ENCODE measurements around the gene CYP24A1. TPM values are rescaled to one million over a fixed set of nuclear protein-coding genes. Genes with fewer than 3 reads are reported as not detected.

CYP24A1 gene
- total and polyA plus RNA-seq, 2 donors (not counting 3 experiments of a cell fraction or from before 2014, with no cell fraction given): not detected

DNA sequence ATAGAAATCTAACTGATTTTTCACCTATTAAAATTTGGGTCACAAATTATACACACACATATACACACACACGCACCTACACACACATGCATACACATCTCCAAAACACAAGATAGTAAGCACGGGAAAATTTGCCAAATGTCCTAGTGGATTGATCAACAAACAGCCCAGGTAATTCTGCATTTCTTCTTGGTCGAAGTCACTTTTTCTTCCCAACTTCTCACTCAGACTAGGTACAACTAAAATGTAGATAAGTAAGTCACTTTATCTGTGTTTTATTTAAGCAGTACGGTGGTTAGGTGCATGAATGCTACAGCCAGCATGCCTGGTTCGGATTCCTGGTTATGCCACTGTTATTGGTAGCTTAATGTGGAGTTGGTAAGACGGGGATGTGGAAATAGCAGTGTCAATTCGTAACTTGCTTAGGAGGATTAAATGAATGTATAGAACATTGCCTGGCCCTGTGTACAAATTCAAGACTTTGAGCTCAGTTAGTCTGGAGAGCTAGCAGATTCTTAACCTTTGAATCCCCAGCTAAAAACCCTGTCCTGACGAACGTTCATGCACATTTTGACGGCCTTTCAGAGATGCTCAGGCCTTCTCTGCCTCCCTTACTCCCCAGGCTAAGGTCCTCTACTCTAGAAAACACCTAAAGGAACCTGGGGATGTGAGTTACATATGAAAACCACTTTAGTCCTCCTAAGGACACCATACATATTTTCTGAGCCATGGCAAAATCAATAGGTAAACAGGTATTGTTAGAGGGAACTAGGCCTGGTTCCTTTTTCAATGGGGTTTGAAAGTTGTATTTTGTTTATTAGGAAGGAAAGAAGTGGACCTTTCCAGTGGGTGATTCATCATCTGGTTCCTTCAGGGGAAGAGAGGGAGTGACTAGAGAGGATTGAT is 50.9 kb downstream of the CYP24A1 start:
- H3K9me3 ChIP-seq (replicated peaks; ENCODE audit: control insufficient read depth, insufficient read depth, low read length): no peaks in the 10 kb centered on the region
- BruUV-seq (replicated peaks): no TSS peak
- POLR2A ChIA-PET: no interaction called here
- no peaks in the 10 kb centered on the region for H3K4me1 ChIP-seq (ENCODE audit: control insufficient read depth, extremely low read depth, insufficient read depth, low read length)
- no peaks in the 10 kb centered on the region for H3K79me2 ChIP-seq (ENCODE audit: control insufficient read depth, insufficient read depth, low read length)
- no peak for DNase-seq (ENCODE audit: low read depth, low spot score)
- no peaks in the 10 kb centered on the region for H4K20me1 ChIP-seq (replicated peaks; ENCODE audit: control insufficient read depth, extremely low read depth, insufficient read depth, low read length)
- peak; percentile 18 for FAIRE-seq
- H3K27me3 ChIP-seq (ENCODE audit: control insufficient read depth in 2 of 2, insufficient read depth in 2 of 2, low read length in 2 of 2): no peaks in the 10 kb centered on the region
- TF ChIP-seq FOS (IDR thresholded peaks at IDR 0.05; ENCODE audit: borderline replicate concordance, insufficient read depth, low read length): no peak
- dilution Hi-C loops (cut with MboI; ENCODE audit: extremely low pct_ligation_motif_present, low sequenced_read_pairs) (no loop called here), intact Hi-C loops (cut with micrococcal nuclease) (no loop called here)
- no peak overlapping the region for H2AFZ ChIP-seq (ENCODE audit: low read depth, low read length)
- CTCF ChIA-PET: no interaction called here
- H3K9ac ChIP-seq (replicated peaks; ENCODE audit: extremely low read depth, insufficient read depth, low read length): no peak overlapping the region
- H3K4me3 ChIP-seq (replicated peaks in 1 of 3; ENCODE audit: insufficient read depth in 1 of 3, low read depth in 1 of 3, low read length in 3 of 3): no peak overlapping the region
- H3K27ac ChIP-seq (ENCODE audit: insufficient read depth, low read depth, low read length): no peak overlapping the region
- no peak overlapping the region for H3K4me2 ChIP-seq (ENCODE audit: insufficient read depth, low read length)
- no peaks in the 10 kb centered on the region for H3K9me1 ChIP-seq (replicated peaks; ENCODE audit: control insufficient read depth, extremely low read depth, insufficient read depth, low read length)
- no peaks in the 10 kb centered on the region for H3K36me3 ChIP-seq (ENCODE audit: control insufficient read depth in 2 of 2, extremely low read depth in 1 of 2, insufficient read depth in 2 of 2, low read length in 2 of 2)

- no peak overlapping the region for H2AFZ ChIP-seq (ENCODE audit: low read depth, low read length)
- no peaks in the 10 kb centered on the region for H3K9me1 ChIP-seq (replicated peaks; ENCODE audit: control insufficient read depth, extremely low read depth, insufficient read depth, low read length)
- no TSS peak for BruUV-seq (replicated peaks)
- H4K20me1 ChIP-seq (replicated peaks; ENCODE audit: control insufficient read depth, extremely low read depth, insufficient read depth, low read length): no peaks in the 10 kb centered on the region
- FAIRE-seq: no peak
- H3K9ac ChIP-seq (replicated peaks; ENCODE audit: extremely low read depth, insufficient read depth, low read length): no peak overlapping the region
- H3K27me3 ChIP-seq (ENCODE audit: control insufficient read depth in 2 of 2, insufficient read depth in 2 of 2, low read length in 2 of 2): no peaks in the 10 kb centered on the region
- dilution Hi-C loops (cut with MboI; ENCODE audit: extremely low pct_ligation_motif_present, low sequenced_read_pairs) (no loop called here), intact Hi-C loops (cut with micrococcal nuclease) (no loop called here)
- H3K4me1 ChIP-seq (ENCODE audit: control insufficient read depth, extremely low read depth, insufficient read depth, low read length): no peaks in the 10 kb centered on the region
- H3K27ac ChIP-seq (ENCODE audit: insufficient read depth, low read depth, low read length): no peak overlapping the region
- no peaks in the 10 kb centered on the region for H3K9me3 ChIP-seq (replicated peaks; ENCODE audit: control insufficient read depth, insufficient read depth, low read length)
- H3K4me2 ChIP-seq (ENCODE audit: insufficient read depth, low read length): no peak overlapping the region
- H3K79me2 ChIP-seq (ENCODE audit: control insufficient read depth, insufficient read depth, low read length): no peaks in the 10 kb centered on the region
- no peaks in the 10 kb centered on the region for H3K36me3 ChIP-seq (ENCODE audit: control insufficient read depth in 2 of 2, extremely low read depth in 1 of 2, insufficient read depth in 2 of 2, low read length in 2 of 2)
- ChIA-PET POLR2A (no interaction called here), CTCF (no interaction called here)
- DNase-seq (ENCODE audit: low read depth, low spot score): no peak
- no peak for TF ChIP-seq CTCF (IDR thresholded peaks at IDR 0.05; ENCODE audit: extremely low read depth in 1 of 2, insufficient read depth in 1 of 2, low read depth in 1 of 2, low read length in 2 of 2)
- no peak overlapping the region for H3K4me3 ChIP-seq (replicated peaks in 1 of 3; ENCODE audit: insufficient read depth in 1 of 3, low read depth in 1 of 3, low read length in 3 of 3)
Observed at GRCh38 chr20:54122189-54122588, 51.6 kb downstream of the CYP24A1 start.
